IMR-90 (cell line): ENCODE data around the gene PRPS2. TPM values are rescaled to one million over a fixed set of nuclear protein-coding genes. Genes with fewer than 3 reads are reported as not detected.

ENCODE experiments used
- ATAC-seq: fragments of 200-7000 bp; cut with Tn5 transposase; 2 replicates; pipeline ENCODE4 v1.9.1; 2020; ENCODE audit warnings: low read depth, mild to moderate bottlenecking, moderate library complexity
- BruUV-seq: library from RNA; stranded (reverse); fragments of 400-500 nt; replicated peaks from 2 replicates; lab custom pipeline; 2021; lab: Mats Ljungman, UMichigan
- CTCF ChIA-PET: fragments of 300-600 bp; formaldehyde crosslinking; extraction: SDS; loops from one replicate; lab custom pipeline; 2021; ENCODE audit warnings: antibody characterized with exemption; lab: Yijun Ruan, JAX
- POLR2A ChIA-PET: fragments of 300-600 bp; sonication (Branson Sonifier 250); formaldehyde crosslinking; loops from one replicate; lab custom pipeline; 2022; ENCODE audit warnings: antibody characterized with exemption; ENCODE audit not compliant: unreplicated experiment; lab: Charles Lee
- DNase-seq: peaks from one replicate; pipeline ENCODE4 v3.0.0; 2013
- H2AFZ ChIP-seq: replicated peaks from 2 replicates; pipeline ENCODE3; 2013; ENCODE audit warnings: low read length, mild to moderate bottlenecking; ENCODE audit not compliant: poor library complexity
- H2AK5ac ChIP-seq: 2 replicates; pipeline ENCODE4 v1.6.1; 2013; ENCODE audit warnings: low read depth, low read length, inconsistent platforms
- H2AK9ac ChIP-seq: replicated peaks from 2 replicates; pipeline ENCODE3; 2013; ENCODE audit warnings: mild to moderate bottlenecking, low read depth, low read length, moderate library complexity; ENCODE audit not compliant: poor library complexity
- H2BK120ac ChIP-seq: 2 replicates; pipeline ENCODE4 v1.6.1; 2013; ENCODE audit warnings: low read depth, low read length, inconsistent platforms
- H2BK15ac ChIP-seq: 3 replicates; pipeline ENCODE4 v1.6.1; 2013; ENCODE audit warnings: low read depth, low read length, inconsistent platforms
- H2BK20ac ChIP-seq: 2 replicates; pipeline ENCODE4 v1.6.1; 2013; ENCODE audit warnings: low read depth, mild to moderate bottlenecking, inconsistent platforms, low read length, moderate library complexity
- H2BK5ac ChIP-seq: 2 replicates; pipeline ENCODE4 v1.6.1; 2013; ENCODE audit warnings: mild to moderate bottlenecking, low read depth, low read length, inconsistent platforms; ENCODE audit not compliant: poor library complexity, severe bottlenecking
- H3K14ac ChIP-seq: replicated peaks from 2 replicates; pipeline ENCODE4 v1.6.1; 2013; ENCODE audit warnings: low read depth, low read length, inconsistent platforms
- H3K18ac ChIP-seq: 2 replicates; pipeline ENCODE4 v1.6.1; 2013; ENCODE audit warnings: low read depth, low read length, control low read depth
- H3K23ac ChIP-seq: 2 replicates; pipeline ENCODE4 v1.6.1; 2013; ENCODE audit warnings: low read depth, low read length, inconsistent platforms
- H3K27ac ChIP-seq: 2 replicates; pipeline ENCODE4 v1.5.1; 2013; ENCODE audit warnings: mild to moderate bottlenecking, control low read depth, low read length; ENCODE audit not compliant: insufficient read depth
- H3K27me3 ChIP-seq: 2 replicates; pipeline ENCODE4 v1.6.1; 2013; ENCODE audit warnings: low read length; ENCODE audit not compliant: control insufficient read depth, insufficient read depth
- H3K36me3 ChIP-seq: 2 replicates; pipeline ENCODE4 v1.6.1; 2013; ENCODE audit warnings: low read length, mixed read lengths; ENCODE audit not compliant: control insufficient read depth, insufficient read depth
- H3K4ac ChIP-seq: 2 replicates; pipeline ENCODE4 v1.6.1; 2013; ENCODE audit warnings: low read depth, low read length, inconsistent platforms
- H3K4me1 ChIP-seq: 2 replicates; pipeline ENCODE4 v1.6.1; 2013; ENCODE audit warnings: low read length, mixed read lengths; ENCODE audit not compliant: control insufficient read depth, insufficient read depth
- H3K4me2 ChIP-seq: 2 replicates; pipeline ENCODE4 v1.6.1; 2013; ENCODE audit warnings: low read depth, mild to moderate bottlenecking, control low read depth, low read length, moderate library complexity
- H3K4me3 ChIP-seq: 2 replicates; pipeline ENCODE4 v1.5.1; 2013; ENCODE audit warnings: low read depth, mild to moderate bottlenecking, control low read depth, low read length, moderate library complexity; ENCODE audit not compliant: insufficient read depth
- H3K56ac ChIP-seq: 2 replicates; pipeline ENCODE4 v1.6.1; 2013; ENCODE audit warnings: low read length, inconsistent platforms; ENCODE audit not compliant: insufficient read depth; ENCODE audit errors: extremely low read depth
- H3K79me1 ChIP-seq, 2 experiments: 2 replicates each; pipeline ENCODE4 v1.6.1; 2013; ENCODE audit warnings: low read length in 2 of 2, inconsistent platforms in 1 of 2, low read depth in 1 of 2
- H3K9ac ChIP-seq: 2 replicates; pipeline ENCODE4 v1.6.1; 2013; ENCODE audit warnings: low read depth, low read length, control low read depth
- H3K9me1 ChIP-seq: 2 replicates; pipeline ENCODE4 v1.6.1; 2013; ENCODE audit warnings: low read length, inconsistent platforms; ENCODE audit not compliant: insufficient read depth
- H3K9me3 ChIP-seq: 2 replicates; pipeline ENCODE4 v1.6.1; 2013; ENCODE audit warnings: low read length; ENCODE audit not compliant: control insufficient read depth, insufficient read depth
- H4K20me1 ChIP-seq: 2 replicates; pipeline ENCODE4 v1.6.1; 2013; ENCODE audit warnings: low read length, inconsistent platforms; ENCODE audit not compliant: insufficient read depth
- H4K5ac ChIP-seq: 2 replicates; pipeline ENCODE4 v1.6.1; 2013; ENCODE audit warnings: mild to moderate bottlenecking, low read depth, low read length, control low read depth
- H4K8ac ChIP-seq, 2 experiments: 2 replicates each; pipeline ENCODE4 v1.6.1; 2013; ENCODE audit warnings: low read depth in 2 of 2, low read length in 2 of 2, control low read depth in 1 of 2, inconsistent platforms in 1 of 2
- H4K91ac ChIP-seq: 2 replicates; pipeline ENCODE4 v1.6.1; 2013; ENCODE audit warnings: low read depth, low read length, inconsistent platforms; ENCODE audit not compliant: insufficient read depth
- CEBPB ChIP-seq: IDR thresholded peaks from 2 replicates; pipeline ENCODE4 v1.6.1; 2012; ENCODE audit warnings: low read depth, low read length, improper control_type of control experiment
- CHD1 ChIP-seq: IDR thresholded peaks from 2 replicates; pipeline ENCODE4 v1.6.1; 2012; ENCODE audit warnings: low read depth, low read length, improper control_type of control experiment
- FOS ChIP-seq: fragments of 150-350 bp; IDR thresholded peaks from 2 replicates; pipeline ENCODE4 v1.6.1; 2016; ENCODE audit warnings: low read depth, low read length
- POLR2A ChIP-seq: IDR thresholded peaks from 2 replicates; pipeline ENCODE4 v1.6.1; 2012; ENCODE audit warnings: mild to moderate bottlenecking, low read depth, low read length
- RAD21 ChIP-seq: IDR thresholded peaks from 2 replicates; pipeline ENCODE4 v1.6.1; 2012; ENCODE audit warnings: low read length, improper control_type of control experiment
- WGBS, 2 experiments: methylation state at CpG; one replicate each; pipeline versions ENCODE4 v1.1.5 to v1.1.7; 2013; ENCODE audit warnings: missing lambda C conversion rate in 2 of 2; ENCODE audit not compliant: insufficient read length in 1 of 2; ENCODE audit errors: extremely low coverage in 2 of 2; 5-methylcytosine and 5-hydroxymethylcytosine counted together
- dilution Hi-C: fragments of 300-500 bp; cut with HindIII; formaldehyde crosslinking; loops from one replicate; pipeline ENCODE4 v1.14.3; 2018; ENCODE audit warnings: low sequenced_read_pairs; ENCODE audit not compliant: unreplicated experiment
- in situ Hi-C: fragments of 300-500 bp; cut with MboI; formaldehyde crosslinking; loops from 3 replicates; pipeline ENCODE4 v1.14.3; 2019; ENCODE audit warnings: low sequenced_read_pairs, inconsistent platforms, mixed read lengths
- intact Hi-C: fragments of 100-400 bp; cut with micrococcal nuclease; formaldehyde crosslinking; loops from 2 replicates; pipeline ENCODE4 v1.10.0; 2022
- polyA plus RNA-seq, 3 experiments: library from polyadenylated mRNA; depleted of rRNA; stranded (reverse); fragments of >200 nt; gene quantifications; 2 replicates each; pipeline ENCODE4 v1.2.3, GENCODE V29; 2012; ENCODE audit warnings: low replicate concordance in 1 of 3
- total RNA-seq: library from RNA; depleted of rRNA; stranded (reverse); fragments of >200 nt; gene quantifications from 2 replicates; pipeline ENCODE4 v1.2.3, GENCODE V29; 2012

Gene PRPS2
- total and polyA plus RNA-seq, 2 of the 4 experiments (the other 2 are of a cell fraction), result 20.4 to 48.0 TPM

DNA sequence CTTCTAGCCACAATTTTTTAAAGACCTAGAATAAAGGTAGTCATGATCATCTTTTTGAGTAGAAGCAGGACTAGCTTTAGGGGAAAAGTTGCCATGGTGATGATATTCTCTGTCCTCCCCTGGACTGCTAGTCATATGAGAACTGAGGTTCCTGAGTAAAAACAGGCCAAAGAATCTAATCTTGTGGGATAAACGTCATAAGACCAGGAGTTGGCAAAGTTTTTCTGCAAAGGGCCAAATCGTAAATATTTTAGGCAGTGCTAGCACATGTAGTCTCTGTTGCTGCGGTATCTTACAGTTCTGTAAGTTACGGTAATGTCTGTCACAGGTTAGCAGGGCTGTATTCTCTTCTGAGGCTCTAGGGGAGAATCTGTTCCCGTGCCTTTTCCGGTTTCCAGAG is 3.4 kb downstream of the PRPS2 start:
- Histone ChIP-seq H3K4me3 (no peak overlapping the region), H4K91ac (no peak overlapping the region), H3K14ac (no peak overlapping the region), H2BK15ac (no peak overlapping the region), H2BK120ac (no peak overlapping the region), H2AFZ (no peak overlapping the region), H2AK9ac (no peak overlapping the region), H3K27me3 (no peaks in the 10 kb centered on the region), H2AK5ac (no peak overlapping the region), H3K9me1 (no peaks in the 10 kb centered on the region), H3K4me2 (no peak overlapping the region), H3K4me1 (no peaks in the 10 kb centered on the region; the same call in 1 of the 2 replicates), H4K5ac (no peak overlapping the region), H3K9me3 (peaks cover 5% of the 10 kb centered on the region), H3K23ac (no peak overlapping the region), H3K36me3 (no peaks in the 10 kb centered on the region), H4K8ac (no peak overlapping the region), H3K9ac (no peak overlapping the region), H4K20me1 (no peaks in the 10 kb centered on the region), H2BK20ac (no peak overlapping the region), H3K56ac (no peak overlapping the region), H2BK5ac (no peak overlapping the region), H3K79me1 (peaks cover 5 to 15% of the 10 kb centered on the region in 2 experiments; a peak in 1 of 4 replicates), H3K18ac (no peak overlapping the region), H3K27ac (no peak overlapping the region), H3K4ac (no peak overlapping the region)
- ATAC-seq (no peak), DNase-seq (no peak)
- no TSS peak for BruUV-seq
- ChIA-PET CTCF (no interaction called here), POLR2A (no interaction called here)
- dilution Hi-C loops (no loop called here), in situ Hi-C loops (no loop called here), intact Hi-C loops (no loop called here)
- WGBS, 2 experiments, result 76% methylated on average over 4 of the region's 6 CpGs; no CpG with 5 or more reads in 1 of the 2 experiments
- no peak for TF ChIP-seq POLR2A
- no peak for TF ChIP-seq CHD1
- TF ChIP-seq CEBPB, result no peak
- TF ChIP-seq FOS, result no peak
- no peak for TF ChIP-seq RAD21
